8988T (cell line): ENCODE results near the gene SAA2.
A peak's percentile ranks its signal among the peaks of the same experiment; 100 is the strongest.
"Not testable (repeated sequence)": the region's sequence is repeated elsewhere in the genome, so short reads cannot be mapped to it uniquely, and the experiment has no call there.

ENCODE experiments used
- DNase-seq: peaks from one replicate; pipeline ENCODE4 v3.0.0; 2011

SAA2 gene

GRCh38 chr11:18247191-18247581 lies 1.3 kb downstream of the SAA2 start:
- DNase-seq = not testable (repeated sequence)

- not testable (repeated sequence) for DNase-seq
Observed at GRCh38 chr11:18246379-18247190, 1.9 kb downstream of the SAA2 start.

GRCh38 chr11:18245396-18245795 lies 3.1 kb downstream of the SAA2 start:
- no peak for DNase-seq

- DNase-seq = no peak
Observed at GRCh38 chr11:18243783-18244362, 4.6 kb downstream of the SAA2 start.

- DNase-seq = no peak
Observed at GRCh38 chr11:18239655-18240054, 8.8 kb downstream of the SAA2 start.

- DNase-seq = no peak
Observed at GRCh38 chr11:18236664-18237356, 11.7 kb downstream of the SAA2 start, which contains the start of gene SAA4. SAA4 (minus strand) TSS chr11:18236802; CDS start chr11:18235926, 876 bp downstream.

GRCh38 chr11:18235394-18236334 lies 12.8 kb downstream of the SAA2 start:
- DNase-seq = no peak

- DNase-seq = no peak
Observed at GRCh38 chr11:18233912-18234311, 14.6 kb downstream of the SAA2 start.

GRCh38 chr11:18230859-18231258 lies 17.6 kb downstream of the SAA2 start:
- no peak for DNase-seq

- no peak for DNase-seq
Observed at GRCh38 chr11:18229501-18229900, 19.0 kb downstream of the SAA2 start.

GRCh38 chr11:18225913-18226312 lies 22.6 kb downstream of the SAA2 start:
- no peak for DNase-seq

GRCh38 chr11:18223591-18224387 lies 24.7 kb downstream of the SAA2 start:
- DNase-seq = no peak

- DNase-seq = no peak
Observed at GRCh38 chr11:18222814-18223421, 25.6 kb downstream of the SAA2 start.

- no peak for DNase-seq
Observed at GRCh38 chr11:18221274-18221876, 27.1 kb downstream of the SAA2 start.

GRCh38 chr11:18209058-18209457 lies 39.4 kb downstream of the SAA2 start:
- DNase-seq = no peak

GRCh38 chr11:18204771-18205170 lies 43.7 kb downstream of the SAA2 start:
- no peak for DNase-seq

GRCh38 chr11:18204220-18204619 lies 44.2 kb downstream of the SAA2 start:
- no peak for DNase-seq

GRCh38 chr11:18203723-18204122 lies 44.7 kb downstream of the SAA2 start:
- peak; percentile 77 for DNase-seq

- DNase-seq = not testable (repeated sequence)
Observed at GRCh38 chr11:18197738-18198137, 50.7 kb downstream of the SAA2 start.

- DNase-seq = no peak
Observed at GRCh38 chr11:18196532-18196931, 51.9 kb downstream of the SAA2 start.
